ENCODE measurements around the gene SHC4. TPM values are rescaled to one million over a fixed set of nuclear protein-coding genes. Genes with fewer than 3 reads are reported as not detected.
A peak's percentile ranks its signal among the peaks of the same experiment; 100 is the strongest.

The SHC4 gene
- total RNA-seq, 2 donors from 2014 or later: 0.30 to 0.50 TPM

- TF ChIP-seq CTCF (IDR thresholded peaks at IDR 0.05): no peak
- H3K4me3 ChIP-seq: no peak overlapping the region
- H3K27me3 ChIP-seq: peaks cover 2% of the 10 kb centered on the region
- intact Hi-C loops (cut with DNase I): no loop called here
- no peak for DNase-seq
- no peak overlapping the region for H3K9ac ChIP-seq (ENCODE audit: low read depth in 2 of 2, low read length in 2 of 2)
- H3K36me3 ChIP-seq: no peaks in the 10 kb centered on the region
- no peaks in the 10 kb centered on the region for H3K9me3 ChIP-seq
- H3K4me1 ChIP-seq: no peaks in the 10 kb centered on the region
- H3K27ac ChIP-seq: no peak overlapping the region
Measured at GRCh38 chr15:48823706-48824105, 140.0 kb downstream of the SHC4 start.

- no peak overlapping the region for H3K27ac ChIP-seq
- no peak overlapping the region for H3K9ac ChIP-seq (ENCODE audit: low read depth in 2 of 2, low read length in 2 of 2)
- H3K9me3 ChIP-seq: no peaks in the 10 kb centered on the region
- no peak for DNase-seq
- TF ChIP-seq CTCF (IDR thresholded peaks at IDR 0.05): no peak
- peaks cover 2% of the 10 kb centered on the region for H3K27me3 ChIP-seq
- H3K4me1 ChIP-seq: no peaks in the 10 kb centered on the region
- no peak overlapping the region for H3K4me3 ChIP-seq
- intact Hi-C loops (cut with DNase I): no loop called here
- H3K36me3 ChIP-seq: no peaks in the 10 kb centered on the region
Measured at GRCh38 chr15:48823237-48823636, 140.5 kb downstream of the SHC4 start.

GRCh38 chr15:48814286-48814685 lies 149.4 kb downstream of the SHC4 start:
- no peaks in the 10 kb centered on the region for H3K9me3 ChIP-seq
- no peak overlapping the region for H3K27ac ChIP-seq
- no peak for TF ChIP-seq CTCF (IDR thresholded peaks at IDR 0.05)
- no peak overlapping the region for H3K9ac ChIP-seq (ENCODE audit: low read depth in 2 of 2, low read length in 2 of 2)
- no peak for DNase-seq
- no peaks in the 10 kb centered on the region for H3K36me3 ChIP-seq
- no peak overlapping the region for H3K4me3 ChIP-seq
- no peaks in the 10 kb centered on the region for H3K27me3 ChIP-seq
- intact Hi-C loops (cut with DNase I): no loop called here
- no peaks in the 10 kb centered on the region for H3K4me1 ChIP-seq

GRCh38 chr15:48811325-48811958 lies 152.3 kb downstream of the SHC4 start:
- peak overlapping the region; percentile 24 to 61 for H3K9ac ChIP-seq (ENCODE audit: low read depth in 2 of 2, low read length in 2 of 2)
- no peaks in the 10 kb centered on the region for H3K9me3 ChIP-seq
- H3K4me1 ChIP-seq: no peaks in the 10 kb centered on the region
- H3K27me3 ChIP-seq: no peaks in the 10 kb centered on the region
- intact Hi-C loops (cut with DNase I): no loop called here
- peak overlapping the region; percentile 85 for H3K4me3 ChIP-seq
- no peak overlapping the region for H3K27ac ChIP-seq
- no peaks in the 10 kb centered on the region for H3K36me3 ChIP-seq
- DNase-seq: peak; percentile 32
- TF ChIP-seq CTCF (IDR thresholded peaks at IDR 0.05): no peak

- intact Hi-C loops (cut with DNase I): no loop called here
- peak; percentile 99 for DNase-seq
- peak within 1 kb of the TSS; percentile 40 for H3K27ac ChIP-seq
- no peaks in the 10 kb centered on the region for H3K27me3 ChIP-seq
- no peaks in the 10 kb centered on the region for H3K9me3 ChIP-seq
- peak within 1 kb of the TSS; percentile 81 to 88 for H3K9ac ChIP-seq (ENCODE audit: low read depth in 2 of 2, low read length in 2 of 2)
- no peaks in the 10 kb centered on the region for H3K4me1 ChIP-seq
- H3K36me3 ChIP-seq: no peaks in the 10 kb centered on the region
- TF ChIP-seq CTCF (IDR thresholded peaks at IDR 0.05): no peak
- peak within 1 kb of the TSS; percentile 85 for H3K4me3 ChIP-seq
Measured at GRCh38 chr15:48810414-48811324, 153.1 kb downstream of the SHC4 start, which contains the start of gene CEP152. Gene CEP152 (minus strand): TSS chr15:48811069. CDS start chr15:48805649, 5,420 bp downstream.

Measured in colonic mucosa (tissue), 4 donors.